Measurements from ENCODE around the gene CGB1. TPM values are rescaled to one million over a fixed set of nuclear protein-coding genes. Genes with fewer than 3 reads are reported as not detected.

Gene CGB1
- total and polyA plus RNA-seq, 9 of the 15 experiments (the other 6 are each of a cell fraction or from before 2014, with no cell fraction given) = not detected

- TF ChIP-seq ZBTB7A (IDR thresholded peaks at IDR 0.05; ENCODE audit: borderline replicate concordance, control insufficient read depth, low read depth, low read length) = peak; percentile 33; the same call in 1 of the 2 replicates
- TF ChIP-seq SAFB (IDR thresholded peaks at IDR 0.05; ENCODE audit: borderline replicate concordance, low read depth, low read length) = 0 out of 2 replicates have a peak, but pooled peaks have one; percentile 36
- TF ChIP-seq, protein P1, sequence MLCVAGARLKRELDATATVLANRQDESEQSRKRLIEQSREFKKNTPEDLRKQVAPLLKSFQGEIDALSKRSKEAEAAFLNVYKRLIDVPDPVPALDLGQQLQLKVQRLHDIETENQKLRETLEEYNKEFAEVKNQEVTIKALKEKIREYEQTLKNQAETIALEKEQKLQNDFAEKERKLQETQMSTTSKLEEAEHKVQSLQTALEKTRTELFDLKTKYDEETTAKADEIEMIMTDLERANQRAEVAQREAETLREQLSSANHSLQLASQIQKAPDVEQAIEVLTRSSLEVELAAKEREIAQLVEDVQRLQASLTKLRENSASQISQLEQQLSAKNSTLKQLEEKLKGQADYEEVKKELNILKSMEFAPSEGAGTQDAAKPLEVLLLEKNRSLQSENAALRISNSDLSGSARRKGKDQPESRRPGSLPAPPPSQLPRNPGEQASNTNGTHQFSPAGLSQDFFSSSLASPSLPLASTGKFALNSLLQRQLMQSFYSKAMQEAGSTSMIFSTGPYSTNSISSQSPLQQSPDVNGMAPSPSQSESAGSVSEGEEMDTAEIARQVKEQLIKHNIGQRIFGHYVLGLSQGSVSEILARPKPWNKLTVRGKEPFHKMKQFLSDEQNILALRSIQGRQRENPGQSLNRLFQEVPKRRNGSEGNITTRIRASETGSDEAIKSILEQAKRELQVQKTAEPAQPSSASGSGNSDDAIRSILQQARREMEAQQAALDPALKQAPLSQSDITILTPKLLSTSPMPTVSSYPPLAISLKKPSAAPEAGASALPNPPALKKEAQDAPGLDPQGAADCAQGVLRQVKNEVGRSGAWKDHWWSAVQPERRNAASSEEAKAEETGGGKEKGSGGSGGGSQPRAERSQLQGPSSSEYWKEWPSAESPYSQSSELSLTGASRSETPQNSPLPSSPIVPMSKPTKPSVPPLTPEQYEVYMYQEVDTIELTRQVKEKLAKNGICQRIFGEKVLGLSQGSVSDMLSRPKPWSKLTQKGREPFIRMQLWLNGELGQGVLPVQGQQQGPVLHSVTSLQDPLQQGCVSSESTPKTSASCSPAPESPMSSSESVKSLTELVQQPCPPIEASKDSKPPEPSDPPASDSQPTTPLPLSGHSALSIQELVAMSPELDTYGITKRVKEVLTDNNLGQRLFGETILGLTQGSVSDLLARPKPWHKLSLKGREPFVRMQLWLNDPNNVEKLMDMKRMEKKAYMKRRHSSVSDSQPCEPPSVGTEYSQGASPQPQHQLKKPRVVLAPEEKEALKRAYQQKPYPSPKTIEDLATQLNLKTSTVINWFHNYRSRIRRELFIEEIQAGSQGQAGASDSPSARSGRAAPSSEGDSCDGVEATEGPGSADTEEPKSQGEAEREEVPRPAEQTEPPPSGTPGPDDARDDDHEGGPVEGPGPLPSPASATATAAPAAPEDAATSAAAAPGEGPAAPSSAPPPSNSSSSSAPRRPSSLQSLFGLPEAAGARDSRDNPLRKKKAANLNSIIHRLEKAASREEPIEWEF (CRISPR knock-in tag; IDR thresholded peaks at IDR 0.05) = no peak
- TF ChIP-seq, protein P2, sequence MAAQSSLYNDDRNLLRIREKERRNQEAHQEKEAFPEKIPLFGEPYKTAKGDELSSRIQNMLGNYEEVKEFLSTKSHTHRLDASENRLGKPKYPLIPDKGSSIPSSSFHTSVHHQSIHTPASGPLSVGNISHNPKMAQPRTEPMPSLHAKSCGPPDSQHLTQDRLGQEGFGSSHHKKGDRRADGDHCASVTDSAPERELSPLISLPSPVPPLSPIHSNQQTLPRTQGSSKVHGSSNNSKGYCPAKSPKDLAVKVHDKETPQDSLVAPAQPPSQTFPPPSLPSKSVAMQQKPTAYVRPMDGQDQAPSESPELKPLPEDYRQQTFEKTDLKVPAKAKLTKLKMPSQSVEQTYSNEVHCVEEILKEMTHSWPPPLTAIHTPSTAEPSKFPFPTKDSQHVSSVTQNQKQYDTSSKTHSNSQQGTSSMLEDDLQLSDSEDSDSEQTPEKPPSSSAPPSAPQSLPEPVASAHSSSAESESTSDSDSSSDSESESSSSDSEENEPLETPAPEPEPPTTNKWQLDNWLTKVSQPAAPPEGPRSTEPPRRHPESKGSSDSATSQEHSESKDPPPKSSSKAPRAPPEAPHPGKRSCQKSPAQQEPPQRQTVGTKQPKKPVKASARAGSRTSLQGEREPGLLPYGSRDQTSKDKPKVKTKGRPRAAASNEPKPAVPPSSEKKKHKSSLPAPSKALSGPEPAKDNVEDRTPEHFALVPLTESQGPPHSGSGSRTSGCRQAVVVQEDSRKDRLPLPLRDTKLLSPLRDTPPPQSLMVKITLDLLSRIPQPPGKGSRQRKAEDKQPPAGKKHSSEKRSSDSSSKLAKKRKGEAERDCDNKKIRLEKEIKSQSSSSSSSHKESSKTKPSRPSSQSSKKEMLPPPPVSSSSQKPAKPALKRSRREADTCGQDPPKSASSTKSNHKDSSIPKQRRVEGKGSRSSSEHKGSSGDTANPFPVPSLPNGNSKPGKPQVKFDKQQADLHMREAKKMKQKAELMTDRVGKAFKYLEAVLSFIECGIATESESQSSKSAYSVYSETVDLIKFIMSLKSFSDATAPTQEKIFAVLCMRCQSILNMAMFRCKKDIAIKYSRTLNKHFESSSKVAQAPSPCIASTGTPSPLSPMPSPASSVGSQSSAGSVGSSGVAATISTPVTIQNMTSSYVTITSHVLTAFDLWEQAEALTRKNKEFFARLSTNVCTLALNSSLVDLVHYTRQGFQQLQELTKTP (IDR thresholded peaks at IDR 0.05; ENCODE audit: low read depth in 1 of 2, partially characterized antibody in 2 of 2) = peak in 1 of 2 experiments; percentile 92
- no peak for TF ChIP-seq TSC22D4 (tag; IDR thresholded peaks at IDR 0.05)
- TF ChIP-seq CREB3 (tag; conservative IDR thresholded peaks at IDR 0.05; ENCODE audit: low read depth) = 0 out of 2 replicates have a peak, but pooled peaks have one; percentile 60
- TF ChIP-seq STAT5A (IDR thresholded peaks at IDR 0.05; ENCODE audit: borderline replicate concordance, low read length) = peak; percentile 26; the same call in 1 of the 2 replicates
- TF ChIP-seq STAT5B (CRISPR knock-in tag; IDR thresholded peaks at IDR 0.05) = no peak
- TF ChIP-seq U2AF2 (optimal IDR thresholded peaks at IDR 0.05; ENCODE audit: low read depth, low read length) = no peak
- peak; percentile 98 for TF ChIP-seq SP1 (CRISPR knock-in tag; IDR thresholded peaks at IDR 0.05)
- TF ChIP-seq ZEB2 (IDR thresholded peaks at IDR 0.05) = no peak
Observed at GRCh38 chr19:49085020-49085867, 48.5 kb upstream of the CGB1 start, which contains the start of gene SNRNP70 (continued).

Data from K562 (cell line).